GM18508 (cell line): Measurements from ENCODE around the gene RTEL1.

Experiments used
- ATAC-seq: cut with Tn5 transposase; IDR thresholded peaks from one replicate; pipeline ENCODE4 v1.9.1; 2021; ENCODE audit warnings: moderate number of reproducible peaks; ENCODE audit not compliant: insufficient read depth, unreplicated experiment

Gene RTEL1

GRCh38 chr20:63688228-63689045 lies 30.3 kb downstream of the RTEL1 start:
- ATAC-seq = no peak

GRCh38 chr20:63689046-63690002 lies 31.2 kb downstream of the RTEL1 start:
- no peak for ATAC-seq

GRCh38 chr20:63690003-63690897 lies 32.1 kb downstream of the RTEL1 start:
- no peak for ATAC-seq

- ATAC-seq = no peak
These were observed 33.0 kb downstream of the RTEL1 start for GRCh38 chr20:63690898-63691710.

- no peak for ATAC-seq
These were observed 33.8 kb downstream of the RTEL1 start for GRCh38 chr20:63691711-63692435.

GRCh38 chr20:63692436-63693082 lies 34.4 kb downstream of the RTEL1 start:
- ATAC-seq = no peak

- no peak for ATAC-seq
These were observed 35.1 kb downstream of the RTEL1 start for GRCh38 chr20:63693083-63693732.

- ATAC-seq = no peak
These were observed 35.8 kb downstream of the RTEL1 start for GRCh38 chr20:63693733-63694583.

GRCh38 chr20:63694584-63695423 lies 36.7 kb downstream of the RTEL1 start:
- ATAC-seq = no peak

GRCh38 chr20:63695424-63696305 lies 37.6 kb downstream of the RTEL1 start:
- ATAC-seq = no peak

- ATAC-seq = no peak
These were observed 38.2 kb downstream of the RTEL1 start for GRCh38 chr20:63696306-63696627.

- ATAC-seq = no peak
These were observed 38.7 kb downstream of the RTEL1 start, which contains the start of gene TNFRSF6B for GRCh38 chr20:63696628-63697356. TSS of gene TNFRSF6B (plus strand) at chr20:63696652. CDS start at chr20:63696768, 116 bp downstream.

- no peak for ATAC-seq
These were observed 39.3 kb downstream of the RTEL1 start for GRCh38 chr20:63697357-63697867.

GRCh38 chr20:63697868-63698545 lies 39.9 kb downstream of the RTEL1 start:
- no peak for ATAC-seq
